MV-4-11 (cell line): ENCODE results near the gene CFAP157.

Experiments used
- DNase-seq: peaks from one replicate; lab custom pipeline; 2025; lab: John Stamatoyannopoulos, UW

CFAP157 gene

GRCh38 chr9:127715470-127716337, 8.9 kb downstream of the CFAP157 start, which contains the start of the genes PTRH1 and TTC16:
Gene PTRH1, minus strand, starts transcription at chr9:127715663. Its CDS starts 24 bp downstream, at chr9:127715639.
Gene TTC16, plus strand, starts transcription at chr9:127716079. Its CDS starts 67 bp downstream, at chr9:127716146.
- peak; percentile 92 for DNase-seq

- DNase-seq, result no peak
Observed at GRCh38 chr9:127716412-127716811, 9.6 kb downstream of the CFAP157 start.

- DNase-seq, result no peak
Observed at GRCh38 chr9:127717766-127718165, 11.0 kb downstream of the CFAP157 start.

GRCh38 chr9:127720031-127720864, 13.5 kb downstream of the CFAP157 start:
- no peak for DNase-seq

GRCh38 chr9:127720865-127721227, 14.1 kb downstream of the CFAP157 start:
- DNase-seq, result no peak

- DNase-seq, result no peak
Observed at GRCh38 chr9:127721391-127721821, 14.6 kb downstream of the CFAP157 start.

- no peak for DNase-seq
Observed at GRCh38 chr9:127722055-127722745, 15.4 kb downstream of the CFAP157 start.

GRCh38 chr9:127723013-127723412, 16.2 kb downstream of the CFAP157 start:
- no peak for DNase-seq

GRCh38 chr9:127723444-127723843, 16.7 kb downstream of the CFAP157 start:
- no peak for DNase-seq

GRCh38 chr9:127724012-127724411, 17.2 kb downstream of the CFAP157 start:
- no peak for DNase-seq

GRCh38 chr9:127726871-127727270, 20.1 kb downstream of the CFAP157 start:
- DNase-seq, result no peak

GRCh38 chr9:127728808-127729207, 22.0 kb downstream of the CFAP157 start:
- no peak for DNase-seq

- DNase-seq, result no peak
Observed at GRCh38 chr9:127729522-127730256, 22.9 kb downstream of the CFAP157 start.

- no peak for DNase-seq
Observed at GRCh38 chr9:127730262-127730661, 23.5 kb downstream of the CFAP157 start.

- no peak for DNase-seq
Observed at GRCh38 chr9:127730799-127731410, 24.1 kb downstream of the CFAP157 start.

GRCh38 chr9:127731938-127732337, 25.1 kb downstream of the CFAP157 start:
- no peak for DNase-seq

- no peak for DNase-seq
Observed at GRCh38 chr9:127732444-127732843, 25.7 kb downstream of the CFAP157 start.

- DNase-seq, result peak; percentile 69
Observed at GRCh38 chr9:127733614-127734013, 26.8 kb downstream of the CFAP157 start.

GRCh38 chr9:127734247-127734746, 27.5 kb downstream of the CFAP157 start:
- no peak for DNase-seq

- DNase-seq, result peak; percentile 95
Observed at GRCh38 chr9:127734747-127735529, 28.1 kb downstream of the CFAP157 start, which contains the start of gene TOR2A. Gene TOR2A, minus strand, starts transcription at chr9:127735294. Its CDS starts 24 bp downstream, at chr9:127735270.
